ENCODE data around the gene AVPR2. TPM values are rescaled to one million over a fixed set of nuclear protein-coding genes. Genes with fewer than 3 reads are reported as not detected.

Gene AVPR2
- total RNA-seq, 4 donors from 2014 or later: 0.19 to 1.3 (median 0.29) TPM

DNA sequence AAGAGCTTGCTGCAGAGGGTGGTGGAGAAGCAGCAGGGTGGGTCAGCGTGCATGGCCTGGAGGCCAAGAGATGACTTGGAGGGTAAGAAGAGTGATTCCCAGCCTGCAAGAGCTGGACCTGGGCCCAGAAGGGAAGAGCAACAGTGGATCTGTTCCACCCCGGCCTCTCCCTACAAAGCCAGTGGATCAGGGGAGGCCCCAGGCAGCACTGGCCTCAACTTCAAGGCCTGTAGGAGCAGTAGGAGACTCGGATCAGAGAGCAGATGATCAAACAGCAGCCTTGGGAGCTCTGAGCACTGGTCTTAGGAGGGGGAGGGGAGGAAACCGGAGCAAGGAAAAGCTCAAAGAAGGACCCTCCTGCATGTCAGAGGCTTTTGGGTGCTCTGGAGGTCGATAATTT lies 26.1 kb upstream of the AVPR2 start:
- WGBS, 2 donors: 46% methylated on average over 5 of the region's 5 CpGs; no CpG with 5 or more reads in 1 of the 2 donors
- H3K4me3 ChIP-seq: no peak overlapping the region
- no peak for DNase-seq
- no peak overlapping the region for H3K27ac ChIP-seq
- intact Hi-C loops (cut with DNase I): loop anchor here (10.0 kb wide), 1 partner anchor 64 kb away; no protein-coding TSS in a partner anchor
- H3K9me3 ChIP-seq: no peaks in the 10 kb centered on the region
- H3K4me1 ChIP-seq: no peaks in the 10 kb centered on the region
- H3K36me3 ChIP-seq: no peaks in the 10 kb centered on the region
- TF ChIP-seq CTCF (IDR thresholded peaks at IDR 0.05) (no peak), POLR2A (IDR thresholded peaks at IDR 0.05) (no peak)
- H3K27me3 ChIP-seq: peaks cover 0 to 65% (median 11%) of the 10 kb centered on the region in 4 donors

DNA sequence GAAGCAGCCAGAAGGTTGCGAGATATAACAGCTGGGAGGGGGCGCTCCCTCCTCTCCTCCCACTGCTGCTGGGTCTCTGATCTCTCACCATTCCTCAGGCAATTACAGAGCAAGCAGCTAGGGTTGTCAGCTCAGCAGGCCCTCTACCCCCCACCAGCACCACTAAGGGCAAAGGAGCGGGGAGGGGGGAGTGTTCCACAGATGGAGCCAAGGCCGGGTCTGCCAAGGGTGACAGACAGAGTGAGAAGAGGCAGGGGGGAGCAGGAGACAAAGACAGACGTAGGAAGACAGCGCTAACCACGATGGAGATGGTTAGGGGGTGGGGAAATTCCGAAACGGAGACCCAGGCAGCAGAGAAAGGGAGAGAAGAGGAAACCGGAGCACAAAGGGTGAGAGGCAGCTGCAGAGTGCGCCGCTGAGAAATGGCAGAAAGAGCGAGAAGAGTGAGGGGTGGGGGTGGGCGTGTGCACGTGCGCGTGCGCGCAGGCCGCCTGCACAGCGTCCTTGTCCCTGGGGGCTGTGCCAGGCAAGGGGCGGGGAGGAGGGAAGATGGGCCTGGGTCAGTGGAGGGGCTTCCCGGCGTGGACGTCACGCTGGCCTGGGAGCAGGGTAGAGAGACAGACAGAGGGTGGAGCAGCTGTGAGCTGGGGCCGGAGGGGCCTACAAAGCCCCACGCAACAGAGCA lies 25.4 kb upstream of the AVPR2 start:
- 3 to 19% methylated on average over 7 to 20 of the region's 28 CpGs for WGBS, 2 donors
- H3K9me3 ChIP-seq: no peaks in the 10 kb centered on the region
- no peak for DNase-seq
- TF ChIP-seq POLR2A (IDR thresholded peaks at IDR 0.05): no peak
- no peak for TF ChIP-seq CTCF (IDR thresholded peaks at IDR 0.05)
- H3K36me3 ChIP-seq: no peaks in the 10 kb centered on the region
- intact Hi-C loops (cut with DNase I): loop anchor here (10.0 kb wide), 1 partner anchor 64 kb away; no protein-coding TSS in a partner anchor
- no peak overlapping the region for H3K4me3 ChIP-seq
- no peaks in the 10 kb centered on the region for H3K4me1 ChIP-seq
- peaks cover 0 to 72% (median 14%) of the 10 kb centered on the region in 4 donors for H3K27me3 ChIP-seq
- no peak overlapping the region for H3K27ac ChIP-seq

- Histone ChIP-seq H3K27ac (no peak overlapping the region), H3K36me3 (no peaks in the 10 kb centered on the region), H3K27me3 (peaks cover 0 to 80% (median 20%) of the 10 kb centered on the region in 4 donors), H3K4me3 (no peak overlapping the region), H3K9me3 (no peaks in the 10 kb centered on the region), H3K4me1 (no peaks in the 10 kb centered on the region)
- intact Hi-C loops (cut with DNase I): loop anchor here (10.0 kb wide), 1 partner anchor 65 kb away; no protein-coding TSS in a partner anchor
- 30% methylated on average over 2 of the region's 12 CpGs; no CpG with 5 or more reads in 1 of the 2 donors for WGBS, 2 donors
- no peak for TF ChIP-seq POLR2A (IDR thresholded peaks at IDR 0.05)
- no peak for TF ChIP-seq CTCF (IDR thresholded peaks at IDR 0.05)
- no peak for DNase-seq
Measured at GRCh38 chrX:153879741-153880439, 24.6 kb upstream of the AVPR2 start.

DNA sequence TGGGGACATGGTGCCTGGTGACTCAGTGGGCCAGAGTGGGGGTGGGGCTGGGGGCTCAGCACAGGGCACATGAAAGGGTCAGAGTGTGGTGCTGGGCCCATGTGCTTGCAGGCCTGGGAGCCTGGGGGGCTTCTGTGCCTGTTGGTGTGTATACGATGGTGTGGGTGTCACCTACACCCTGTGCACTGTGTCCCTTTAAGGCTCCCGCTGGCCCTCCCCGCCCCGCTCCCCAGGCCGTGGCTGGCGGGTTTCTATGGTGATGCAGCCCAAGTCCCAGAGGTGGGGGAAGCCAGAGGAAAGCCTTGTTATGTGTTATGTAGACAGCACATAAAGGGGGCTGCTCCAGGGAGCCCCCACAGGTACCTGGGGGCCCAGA lies 24.0 kb upstream of the AVPR2 start:
- Histone ChIP-seq H3K4me1 (peaks cover 0 to 5% (median 4%) of the 10 kb centered on the region in 3 donors), H3K4me3 (no peak overlapping the region), H3K36me3 (no peaks in the 10 kb centered on the region), H3K27ac (no peak overlapping the region), H3K27me3 (peaks cover 0 to 86% (median 25%) of the 10 kb centered on the region in 4 donors), H3K9me3 (no peaks in the 10 kb centered on the region)
- DNase-seq: no peak
- TF ChIP-seq POLR2A (IDR thresholded peaks at IDR 0.05) (no peak), CTCF (IDR thresholded peaks at IDR 0.05) (no peak)
- intact Hi-C loops (cut with DNase I): no loop called here
- WGBS, 2 donors: no CpG with 5 or more reads among the region's 6 CpGs

DNA sequence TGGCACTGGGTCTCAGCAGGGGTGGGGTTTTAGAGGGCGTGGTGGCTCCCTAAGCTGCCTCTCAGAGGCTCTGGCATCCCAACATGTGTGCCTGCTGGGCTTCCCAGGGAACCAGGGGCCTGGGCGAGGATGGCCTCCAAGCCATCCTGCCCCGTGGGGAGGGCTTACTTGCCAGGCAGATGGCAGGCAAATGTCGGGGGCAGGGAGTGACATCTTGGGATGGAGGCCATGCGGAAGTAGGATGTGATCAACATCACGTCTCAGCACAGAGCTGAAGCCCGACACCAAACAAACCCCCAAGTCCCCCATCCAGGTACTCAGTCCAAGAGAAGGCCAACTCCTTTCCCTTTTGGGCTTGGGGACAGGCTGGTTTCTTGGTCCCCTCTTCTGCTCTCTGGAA lies 23.2 kb upstream of the AVPR2 start:
- H3K36me3 ChIP-seq: no peaks in the 10 kb centered on the region
- peaks cover 0 to 12% (median 6%) of the 10 kb centered on the region in 3 donors for H3K4me1 ChIP-seq
- H3K27ac ChIP-seq: no peak overlapping the region
- WGBS, 2 donors: 100% methylated on average over 1 of the region's 7 CpGs; no CpG with 5 or more reads in 1 of the 2 donors
- no peak overlapping the region for H3K4me3 ChIP-seq
- H3K9me3 ChIP-seq: no peaks in the 10 kb centered on the region
- TF ChIP-seq POLR2A (IDR thresholded peaks at IDR 0.05): no peak
- no peak for TF ChIP-seq CTCF (IDR thresholded peaks at IDR 0.05)
- H3K27me3 ChIP-seq: peaks cover 0 to 89% (median 27%) of the 10 kb centered on the region in 4 donors
- intact Hi-C loops (cut with DNase I): no loop called here
- no peak for DNase-seq
